HG02884 (cell line): ENCODE data around the gene ATP8A2.
"Not testable (repeated sequence)": the region's sequence is repeated elsewhere in the genome, so short reads cannot be mapped to it uniquely, and the experiment has no call there.

ENCODE experiments used
- ATAC-seq: cut with Tn5 transposase; IDR thresholded peaks from one replicate; pipeline ENCODE4 v1.9.1; 2021; ENCODE audit warnings: mild to moderate bottlenecking, moderate library complexity; ENCODE audit not compliant: unreplicated experiment

The ATP8A2 gene

DNA sequence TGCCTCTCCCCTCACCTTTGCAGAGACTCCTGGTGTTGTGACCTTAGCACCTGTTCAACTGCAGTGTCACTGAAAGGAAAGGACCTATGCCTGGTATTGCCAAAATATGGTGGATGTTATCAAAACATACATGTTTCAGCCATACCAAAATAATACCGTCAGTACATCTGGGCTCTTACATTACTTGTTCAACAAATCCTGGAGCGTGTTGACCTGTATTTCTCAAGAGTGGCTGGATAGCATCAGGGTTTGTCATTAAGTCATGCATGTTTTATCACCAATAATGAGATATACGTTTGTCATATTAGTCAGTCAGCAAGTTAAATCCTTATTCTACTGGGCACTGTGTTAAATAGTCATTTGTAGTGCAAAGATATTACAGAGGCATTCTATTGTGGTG, 389.3 kb downstream of the ATP8A2 start:
- ATAC-seq, result no peak

- ATAC-seq, result no peak
Measured at GRCh38 chr13:25762281-25762680, 390.5 kb downstream of the ATP8A2 start.

- no peak for ATAC-seq
Measured at GRCh38 chr13:25762795-25763377, 391.1 kb downstream of the ATP8A2 start.

GRCh38 chr13:25764378-25764777, 392.6 kb downstream of the ATP8A2 start:
- ATAC-seq, result no peak

DNA sequence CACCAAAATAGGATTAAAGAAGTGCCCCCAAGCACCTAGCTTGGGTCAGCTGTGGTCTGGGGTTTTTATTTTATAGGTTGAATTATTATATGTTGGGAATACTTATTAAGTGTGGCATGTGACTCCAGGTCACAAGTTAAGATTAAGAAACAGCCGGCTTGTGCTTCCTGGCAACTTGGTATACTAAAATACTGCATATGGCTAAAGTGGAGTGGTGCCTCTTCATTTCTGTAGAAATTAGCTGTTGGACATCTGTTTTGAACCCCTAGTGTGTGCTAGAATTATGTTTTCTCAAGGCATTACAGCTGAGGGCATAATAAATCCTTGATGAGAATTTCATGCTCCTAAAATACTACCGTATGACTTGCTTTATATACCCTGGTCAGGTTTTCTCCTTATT, 393.5 kb downstream of the ATP8A2 start:
- ATAC-seq, result no peak

GRCh38 chr13:25766576-25766975, 394.8 kb downstream of the ATP8A2 start:
- no peak for ATAC-seq

- ATAC-seq, result no peak
Measured at GRCh38 chr13:25766991-25767390, 395.2 kb downstream of the ATP8A2 start.

DNA sequence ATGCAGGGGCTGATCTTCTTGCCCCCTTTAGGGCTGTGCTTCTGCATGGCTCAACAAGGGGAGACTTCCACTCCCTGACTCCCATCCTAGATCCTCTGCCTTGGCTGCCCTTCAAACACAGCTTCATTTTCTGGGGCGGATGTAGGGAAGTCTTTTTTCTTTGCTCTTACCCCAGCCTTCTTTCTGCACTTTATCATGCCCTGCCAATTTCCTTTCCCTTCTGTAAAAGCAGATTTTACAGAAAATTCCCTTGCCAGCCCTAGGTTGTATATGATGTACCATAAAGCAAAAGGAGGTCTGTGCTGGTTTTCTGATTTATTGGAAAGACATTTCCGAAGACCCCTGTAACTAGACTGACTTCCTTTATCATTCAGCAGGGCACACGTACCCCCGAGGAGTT, 396.6 kb downstream of the ATP8A2 start:
- no peak for ATAC-seq

DNA sequence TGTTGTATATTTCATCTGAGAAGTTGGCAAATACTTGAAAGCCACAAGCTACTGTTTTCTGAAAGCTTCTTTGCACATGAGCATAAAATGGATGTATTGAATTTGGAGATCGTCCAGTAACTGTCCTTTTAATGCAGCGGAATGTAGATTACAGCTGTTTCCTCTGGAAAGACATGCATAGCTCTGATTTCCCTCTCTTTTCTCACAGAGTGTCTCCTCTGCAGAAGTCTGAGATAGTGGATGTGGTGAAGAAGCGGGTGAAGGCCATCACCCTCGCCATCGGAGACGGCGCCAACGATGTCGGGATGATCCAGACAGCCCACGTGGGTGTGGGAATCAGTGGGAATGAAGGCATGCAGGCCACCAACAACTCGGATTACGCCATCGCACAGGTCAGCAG, 397.1 kb downstream of the ATP8A2 start:
- ATAC-seq, result no peak

GRCh38 chr13:25770601-25771000, 398.8 kb downstream of the ATP8A2 start:
- ATAC-seq, result no peak

GRCh38 chr13:25771202-25771601, 399.4 kb downstream of the ATP8A2 start:
- no peak for ATAC-seq

DNA sequence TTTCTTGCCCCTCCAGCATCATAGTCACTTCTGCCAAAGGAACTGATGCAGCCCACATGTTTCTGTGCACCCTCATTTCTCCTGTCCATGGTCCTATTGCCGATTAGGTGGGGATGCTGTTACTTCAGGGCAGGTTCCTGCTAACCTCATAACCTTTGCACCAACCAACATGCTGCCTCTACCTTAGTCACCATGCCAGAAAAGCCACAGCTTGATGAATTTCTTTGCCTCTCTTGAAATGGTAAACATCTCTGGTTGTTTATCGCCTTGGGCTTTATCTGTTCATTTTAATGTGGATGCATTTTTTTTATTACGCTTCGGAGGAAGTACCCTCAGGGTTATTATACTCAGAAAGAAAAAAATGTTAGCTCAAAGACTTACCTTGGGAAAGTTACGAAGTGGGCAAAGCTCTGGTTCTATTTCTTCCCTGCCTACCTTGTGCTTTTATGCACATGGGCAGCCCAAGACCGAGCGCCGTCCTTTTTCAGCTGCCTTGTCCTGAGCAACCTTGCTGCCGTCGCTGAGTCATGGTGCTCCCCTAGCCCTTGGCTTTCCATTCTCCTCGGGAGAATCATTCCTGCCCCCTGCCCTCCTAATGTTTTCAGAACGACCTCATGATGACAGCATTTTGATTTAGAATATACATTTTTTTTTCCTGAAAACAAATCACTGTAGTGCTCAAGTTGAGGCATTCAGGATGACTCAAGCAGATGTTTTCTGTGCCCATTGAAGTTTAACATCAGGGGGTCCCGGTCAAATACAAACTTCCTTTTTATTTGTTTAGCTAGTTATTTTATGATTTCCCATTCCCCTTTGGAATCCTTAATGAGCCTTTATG, 400.1 kb downstream of the ATP8A2 start:
- ATAC-seq, result no peak

DNA sequence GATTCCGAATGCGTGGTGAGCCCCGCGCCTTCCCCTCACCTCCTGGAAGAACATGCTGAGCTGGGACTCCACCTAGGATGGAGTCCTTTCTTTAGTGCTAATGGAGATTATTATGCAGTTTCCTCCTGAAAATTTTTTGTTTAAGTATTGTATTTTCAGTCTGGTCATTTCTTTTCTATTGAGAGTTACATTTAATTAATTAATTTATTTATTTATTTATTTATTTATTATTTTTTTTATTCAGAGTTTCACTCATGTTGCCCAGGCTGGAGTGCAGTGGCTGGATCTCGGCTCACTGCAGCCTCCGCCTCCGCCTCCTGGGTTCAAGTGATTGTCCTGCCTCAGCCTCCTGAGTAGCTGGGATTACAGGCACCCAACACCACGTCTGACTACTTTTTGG, 400.8 kb downstream of the ATP8A2 start:
- not testable (repeated sequence) for ATAC-seq

- not testable (repeated sequence) for ATAC-seq
Measured at GRCh38 chr13:25774056-25774455, 402.3 kb downstream of the ATP8A2 start.

- ATAC-seq, result no peak
Measured at GRCh38 chr13:25775275-25775674, 403.5 kb downstream of the ATP8A2 start.

GRCh38 chr13:25775986-25776385, 404.2 kb downstream of the ATP8A2 start:
- ATAC-seq, result no peak

DNA sequence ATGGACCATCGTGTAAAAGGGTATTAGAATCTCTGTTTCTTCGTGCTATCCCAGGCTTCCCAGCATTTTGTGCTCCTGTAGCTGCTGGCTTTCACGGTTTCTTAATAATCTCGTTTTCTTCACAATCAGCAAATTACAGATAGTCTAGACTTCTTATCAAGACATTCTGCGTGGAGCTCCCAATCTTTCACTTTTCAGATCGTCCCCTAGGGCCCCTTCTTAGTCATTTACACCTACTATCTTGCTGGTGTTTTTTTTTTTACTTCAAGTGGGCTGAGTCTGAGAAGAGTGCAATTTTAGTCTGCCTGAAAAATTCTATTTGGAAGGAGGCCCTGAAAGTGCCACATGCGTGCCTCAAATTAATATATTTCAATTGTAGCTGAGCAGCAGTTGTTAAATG, 404.9 kb downstream of the ATP8A2 start:
- no peak for ATAC-seq

DNA sequence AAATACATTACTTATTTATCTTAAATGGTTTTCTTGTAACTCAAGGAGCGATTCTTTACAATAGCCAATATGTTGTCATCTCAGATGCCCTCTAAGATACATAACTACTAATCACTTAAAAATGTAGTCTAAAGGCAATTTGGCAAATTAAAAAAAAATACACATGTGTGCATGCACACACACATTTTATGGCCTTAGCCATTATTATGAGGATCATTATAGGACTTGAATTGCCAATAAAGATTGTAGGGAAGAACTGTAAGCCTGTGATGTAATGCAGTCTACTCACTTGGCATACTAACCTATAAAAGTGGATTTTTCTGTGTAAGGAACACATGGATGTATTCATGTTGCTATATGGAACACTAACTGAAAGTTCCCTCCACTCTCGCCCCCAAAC, 405.7 kb downstream of the ATP8A2 start:
- ATAC-seq, result no peak

DNA sequence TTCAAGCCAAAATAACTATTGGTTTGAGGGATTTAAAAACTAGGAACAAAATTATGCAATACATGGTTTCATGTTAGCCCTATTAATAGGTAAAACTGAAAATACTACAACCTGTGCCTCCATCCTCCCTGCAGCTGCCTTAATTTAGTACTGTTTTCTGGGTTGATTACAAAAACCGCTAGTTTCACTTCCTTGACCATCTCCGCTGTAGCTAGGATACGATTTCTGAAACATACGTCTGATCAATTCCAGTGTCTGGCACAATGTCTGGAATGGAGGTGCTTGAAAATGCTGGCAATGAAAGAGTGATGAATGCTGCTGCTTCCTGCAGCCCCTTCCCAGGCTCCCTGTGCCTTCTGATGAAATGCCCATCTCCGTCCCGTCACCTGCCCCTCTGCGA, 406.6 kb downstream of the ATP8A2 start:
- no peak for ATAC-seq

- ATAC-seq, result no peak
Measured at GRCh38 chr13:25778808-25779305, 407.1 kb downstream of the ATP8A2 start.

DNA sequence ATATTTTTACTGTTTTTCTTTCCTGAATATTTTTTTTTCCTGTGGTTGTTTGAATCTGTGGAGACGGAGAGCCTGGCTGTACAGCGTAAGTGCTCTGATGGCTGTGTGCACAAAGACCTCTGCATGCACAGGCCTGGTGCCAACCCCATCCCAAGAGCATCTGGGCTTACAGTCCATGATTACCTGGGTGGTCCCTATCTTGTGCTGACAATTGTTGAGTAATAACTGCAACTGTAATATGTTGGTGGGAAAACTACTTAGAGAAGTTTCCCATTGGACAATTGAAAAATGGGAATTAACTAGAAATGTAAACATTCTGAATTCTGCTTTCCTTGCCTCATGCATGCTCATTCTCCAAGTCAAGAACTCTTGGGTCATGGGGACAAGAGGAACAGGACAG, 411.3 kb downstream of the ATP8A2 start:
- ATAC-seq, result no peak

DNA sequence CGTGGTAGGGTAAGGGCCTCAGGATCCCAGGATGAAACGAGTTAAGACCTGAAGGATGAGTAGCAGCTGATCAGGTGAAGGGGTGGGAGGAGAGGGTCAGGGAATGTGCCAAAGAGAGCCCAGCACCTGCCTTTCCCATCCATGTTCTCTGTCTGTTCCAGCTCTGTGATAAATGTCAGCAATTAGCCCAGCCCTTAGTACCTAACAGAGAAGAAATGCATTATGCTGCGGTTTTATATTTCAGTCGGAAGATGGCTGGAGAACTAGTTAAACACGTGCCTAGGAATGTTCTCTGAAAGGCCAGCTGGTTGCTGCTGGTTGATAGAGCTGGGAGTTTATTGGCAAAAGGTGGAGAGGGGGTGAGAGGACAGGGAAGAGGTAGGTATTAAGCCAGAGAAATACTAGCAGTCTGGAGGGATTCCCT, 411.8 kb downstream of the ATP8A2 start:
- no peak for ATAC-seq
